PC-9 (cell line): Measurements from ENCODE around the gene ARID5B. TPM values are rescaled to one million over a fixed set of nuclear protein-coding genes. Genes with fewer than 3 reads are reported as not detected.

Experiments
- BruUV-seq: library from RNA; stranded (reverse); fragments of 400-500 nt; replicated peaks from 2 replicates; lab custom pipeline; 2021; lab: Mats Ljungman, UMichigan
- CTCF ChIA-PET: fragments of 300-600 bp; sonication (Branson Sonifier 250); formaldehyde crosslinking; loops from one replicate; lab custom pipeline; 2022; ENCODE audit warnings: antibody characterized with exemption; lab: Charles Lee
- POLR2A ChIA-PET: fragments of 300-600 bp; sonication (Branson Sonifier 250); formaldehyde crosslinking; loops from one replicate; lab custom pipeline; 2022; ENCODE audit warnings: antibody characterized with exemption; ENCODE audit not compliant: unreplicated experiment; lab: Charles Lee
- DNase-seq, 2 experiments: peaks; one replicate each; pipeline versions ENCODE4 v3.0.0 to v3.0.0-alpha.2; 2015 to 2022; ENCODE audit warnings: mixed read lengths in 1 of 2
- H2AFZ ChIP-seq: fragments of 200-600 bp; sonication (generic); 2 replicates; pipeline ENCODE4 v1.8.1; 2017; ENCODE audit warnings: antibody characterized with exemption
- H3F3A ChIP-seq: fragments of 200-600 bp; sonication (generic); 2 replicates; pipeline ENCODE4 v1.8.1; 2017; ENCODE audit warnings: antibody characterized with exemption, mild to moderate bottlenecking, low read depth; ENCODE audit not compliant: insufficient read depth
- H3K27ac ChIP-seq: fragments of 200-600 bp; sonication (generic); 2 replicates; pipeline ENCODE4 v1.6.1; 2016; ENCODE audit warnings: mixed run types
- H3K27me3 ChIP-seq: fragments of 200-600 bp; sonication (generic); 2 replicates; pipeline ENCODE4 v1.6.1; 2016; ENCODE audit warnings: low read depth, mixed run types; ENCODE audit not compliant: insufficient read depth
- H3K36me3 ChIP-seq: fragments of 200-600 bp; sonication (generic); 2 replicates; pipeline ENCODE4 v1.6.1; 2016; ENCODE audit warnings: low read depth, mixed run types
- H3K4me1 ChIP-seq: fragments of 200-600 bp; sonication (generic); replicated peaks from 2 replicates; pipeline ENCODE4 v1.6.1; 2016; ENCODE audit warnings: mixed run types; ENCODE audit not compliant: insufficient read depth
- H3K4me2 ChIP-seq: fragments of 200-600 bp; sonication (generic); 2 replicates; pipeline ENCODE4 v1.6.1; 2017; ENCODE audit warnings: mixed run types
- H3K4me3 ChIP-seq: fragments of 200-600 bp; sonication (generic); 2 replicates; pipeline ENCODE4 v1.6.1; 2016; ENCODE audit warnings: mixed run types
- H3K79me2 ChIP-seq: fragments of 200-600 bp; sonication (generic); 2 replicates; pipeline ENCODE4 v1.6.1; 2017; ENCODE audit warnings: low read depth, mixed run types
- H3K9me2 ChIP-seq: fragments of 200-600 bp; sonication (generic); 2 replicates; pipeline ENCODE4 v1.8.1; 2017; ENCODE audit warnings: mild to moderate bottlenecking; ENCODE audit not compliant: insufficient read depth
- H3K9me3 ChIP-seq: fragments of 200-600 bp; sonication (generic); 2 replicates; pipeline ENCODE4 v1.8.1; 2016; ENCODE audit warnings: low read depth; ENCODE audit not compliant: insufficient read depth
- H4K20me1 ChIP-seq: fragments of 200-600 bp; sonication (generic); 2 replicates; pipeline ENCODE4 v1.8.1; 2017; ENCODE audit not compliant: insufficient read depth
- CTCF ChIP-seq: fragments of 200-600 bp; sonication (generic); conservative IDR thresholded peaks from 2 replicates; pipeline ENCODE4 v1.6.1; 2017; ENCODE audit warnings: mixed run types, antibody characterized with exemption, mild to moderate bottlenecking, moderate library complexity
- EZH2 ChIP-seq: fragments of 200-600 bp; sonication (generic); IDR thresholded peaks from 2 replicates; pipeline ENCODE4 v1.8.0; 2017; ENCODE audit warnings: antibody characterized with exemption, low read depth
- intact Hi-C: fragments of 100-400 bp; cut with micrococcal nuclease; formaldehyde crosslinking; loops from one replicate; pipeline ENCODE4 v1.10.0; 2022; ENCODE audit not compliant: unreplicated experiment
- total RNA-seq: library from RNA; stranded (reverse); gene quantifications from 2 replicates; pipeline ENCODE4 v1.2.3, GENCODE V29; 2021

Gene ARID5B
- total RNA-seq, 1 experiment from 2014 or later, result 7.4 TPM

GRCh38 chr10:62007145-62007544 is 105.6 kb downstream of the ARID5B start:
- POLR2A ChIA-PET, result no interaction called here
- no peak for TF ChIP-seq EZH2
- no peak for TF ChIP-seq CTCF

DNA sequence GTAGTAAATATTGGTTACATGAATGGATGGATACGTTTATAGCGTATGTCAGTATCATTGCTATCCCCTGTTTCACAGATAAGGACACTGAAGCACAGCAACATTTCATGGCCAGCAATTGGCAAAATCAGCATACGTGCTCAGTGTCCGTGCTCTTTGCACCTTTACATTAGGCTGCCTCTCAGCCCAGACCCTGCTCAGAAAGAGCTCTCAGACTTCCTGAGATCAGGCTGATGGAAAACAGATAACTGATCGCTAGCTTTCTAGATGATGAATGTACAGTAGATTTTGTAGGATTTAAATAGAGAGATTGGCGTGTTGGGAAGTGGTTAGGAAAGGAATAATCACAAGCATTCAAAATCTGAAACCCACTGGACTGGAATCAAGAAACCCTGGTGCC is 106.7 kb downstream of the ARID5B start:
- DNase-seq, result no peak
- ChIA-PET CTCF (no interaction called here), POLR2A (no interaction called here)
- H3F3A ChIP-seq, result no peaks in the 10 kb centered on the region
- no peaks in the 10 kb centered on the region for H3K79me2 ChIP-seq
- H4K20me1 ChIP-seq, result no peaks in the 10 kb centered on the region
- no peaks in the 10 kb centered on the region for H3K9me2 ChIP-seq
- no peak overlapping the region for H2AFZ ChIP-seq
- no peaks in the 10 kb centered on the region for H3K9me3 ChIP-seq
- no peak overlapping the region for H3K27ac ChIP-seq
- no peak overlapping the region for H3K4me2 ChIP-seq
- TF ChIP-seq EZH2 (no peak), CTCF (no peak)
- H3K4me1 ChIP-seq, result peaks cover 14% of the 10 kb centered on the region
- BruUV-seq, result no TSS peak
- intact Hi-C loops, result no loop called here
- no peaks in the 10 kb centered on the region for H3K36me3 ChIP-seq
- no peak overlapping the region for H3K4me3 ChIP-seq
- no peaks in the 10 kb centered on the region for H3K27me3 ChIP-seq

More at GRCh38 chr10:62007145-62007544, 105.6 kb downstream of the ARID5B start:
- no peaks in the 10 kb centered on the region for H3K36me3 ChIP-seq
- no peak overlapping the region for H2AFZ ChIP-seq
- no peak overlapping the region for H3K27ac ChIP-seq
- peaks cover 14% of the 10 kb centered on the region for H3K4me1 ChIP-seq
- CTCF ChIA-PET, result interaction anchor here (0.6 kb wide), 1 partner anchor 256 kb away, joined by 5 read pairs; no protein-coding TSS in a partner anchor
- no peak overlapping the region for H3K4me2 ChIP-seq
- no TSS peak for BruUV-seq
- H3K4me3 ChIP-seq, result no peak overlapping the region
- no peak for DNase-seq
- intact Hi-C loops, result no loop called here
- H3K9me3 ChIP-seq, result no peaks in the 10 kb centered on the region
- H3K79me2 ChIP-seq, result no peaks in the 10 kb centered on the region
- H3K27me3 ChIP-seq, result no peaks in the 10 kb centered on the region
- no peaks in the 10 kb centered on the region for H4K20me1 ChIP-seq
- no peaks in the 10 kb centered on the region for H3K9me2 ChIP-seq
- H3F3A ChIP-seq, result no peaks in the 10 kb centered on the region

- Histone ChIP-seq H3K4me1 (peaks cover 14% of the 10 kb centered on the region), H4K20me1 (no peaks in the 10 kb centered on the region), H3F3A (no peaks in the 10 kb centered on the region), H3K27me3 (no peaks in the 10 kb centered on the region), H3K36me3 (no peaks in the 10 kb centered on the region), H3K4me3 (no peak overlapping the region), H2AFZ (no peak overlapping the region), H3K9me3 (no peaks in the 10 kb centered on the region), H3K9me2 (no peaks in the 10 kb centered on the region), H3K79me2 (no peaks in the 10 kb centered on the region), H3K27ac (no peak overlapping the region), H3K4me2 (no peak overlapping the region)
- intact Hi-C loops, result no loop called here
- ChIA-PET POLR2A (no interaction called here), CTCF (no interaction called here)
- BruUV-seq, result no TSS peak
- DNase-seq, result no peak
- TF ChIP-seq EZH2 (no peak), CTCF (no peak)
Measured at GRCh38 chr10:62008946-62009345, 107.4 kb downstream of the ARID5B start.
